HUES64 (cell line): ENCODE data around the gene ABCC10.
"Not testable (repeated sequence)": the region's sequence is repeated elsewhere in the genome, so short reads cannot be mapped to it uniquely, and the experiment has no call there.

ENCODE experiments used
- H3K27ac ChIP-seq: 2 replicates; pipeline ENCODE4 v1.7.0; 2013; ENCODE audit warnings: low read depth, low read length, inconsistent platforms
- H3K27me3 ChIP-seq: 2 replicates; pipeline ENCODE4 v1.6.1; 2013; ENCODE audit warnings: mild to moderate bottlenecking, low read length; ENCODE audit not compliant: insufficient read depth
- H3K36me3 ChIP-seq: 2 replicates; pipeline ENCODE4 v1.6.1; 2013; ENCODE audit warnings: mild to moderate bottlenecking, low read length; ENCODE audit not compliant: insufficient read depth
- H3K4me1 ChIP-seq: 2 replicates; pipeline ENCODE4 v1.6.1; 2013; ENCODE audit warnings: mild to moderate bottlenecking, low read length, moderate library complexity; ENCODE audit not compliant: insufficient read depth
- H3K4me3 ChIP-seq: 2 replicates; pipeline ENCODE4 v1.5.1; 2013; ENCODE audit warnings: mild to moderate bottlenecking, low read length, moderate library complexity
- H3K9ac ChIP-seq: 2 replicates; pipeline ENCODE4 v1.6.1; 2013; ENCODE audit warnings: mild to moderate bottlenecking, low read depth, low read length
- H3K9me3 ChIP-seq: 2 replicates; pipeline ENCODE4 v1.6.1; 2013; ENCODE audit warnings: low read depth, low read length; ENCODE audit not compliant: insufficient read depth
- WGBS: fragments of 150-250, 120-280 bp; methylation state at CpG from one replicate; pipeline ENCODE4 v1.1.7; 2013; ENCODE audit warnings: missing lambda C conversion rate; 5-methylcytosine and 5-hydroxymethylcytosine counted together

ABCC10 gene

DNA sequence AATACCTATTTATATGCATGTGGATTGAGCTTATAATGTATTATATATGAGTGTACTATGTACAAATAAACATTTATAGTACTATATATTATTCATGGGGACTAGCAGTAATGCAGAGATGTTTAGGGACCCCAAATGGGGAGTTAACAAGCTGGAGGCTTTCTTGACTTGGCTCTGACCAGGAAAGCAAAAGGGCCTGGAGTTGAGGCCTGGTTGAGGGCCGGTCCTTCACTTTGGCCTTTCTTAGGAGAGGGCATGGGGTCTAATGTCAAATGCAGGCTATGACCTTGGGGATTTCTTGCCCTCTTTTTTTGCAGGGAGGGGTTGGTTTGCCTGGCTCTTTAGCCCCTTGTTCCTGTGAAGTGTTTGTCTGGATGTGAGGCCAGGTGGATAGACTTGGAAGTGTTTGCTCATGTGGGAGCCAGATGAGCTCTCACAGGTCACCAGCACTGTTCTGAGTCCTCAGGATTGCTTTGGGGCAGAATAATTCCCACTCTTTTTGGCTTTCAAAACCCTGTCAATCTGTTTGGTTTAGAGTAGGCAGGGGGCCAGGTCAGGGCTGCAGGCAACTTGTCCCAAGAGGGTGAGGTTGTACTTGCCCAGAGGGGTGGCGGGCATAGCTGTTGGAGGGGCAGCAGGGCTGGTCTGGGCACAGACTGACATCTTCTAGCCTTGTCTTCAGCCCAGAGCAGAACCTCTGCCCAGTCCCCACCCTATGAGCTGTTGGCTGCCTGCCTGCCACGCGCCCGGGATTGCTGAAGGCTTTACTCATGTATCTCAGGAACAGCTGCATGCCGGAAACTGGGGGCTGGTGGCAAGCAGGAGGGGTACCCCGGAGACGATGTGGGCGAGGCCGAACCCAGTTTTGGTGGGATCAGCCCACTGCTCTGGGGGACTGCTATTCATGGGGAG, 64.7 kb downstream of the ABCC10 start:
- Histone ChIP-seq H3K4me1 (peaks cover 18% of the 10 kb centered on the region), H3K9ac (no peak overlapping the region), H3K9me3 (no peaks in the 10 kb centered on the region), H3K27ac (no peak overlapping the region), H3K27me3 (no peaks in the 10 kb centered on the region), H3K4me3 (no peak overlapping the region), H3K36me3 (no peaks in the 10 kb centered on the region)
- 91% methylated on average over 10 of the region's 10 CpGs for WGBS

- Histone ChIP-seq H3K27me3 (no peaks in the 10 kb centered on the region), H3K4me3 (no peak overlapping the region), H3K27ac (no peak overlapping the region), H3K4me1 (peaks cover 18% of the 10 kb centered on the region), H3K9me3 (no peaks in the 10 kb centered on the region), H3K9ac (no peak overlapping the region), H3K36me3 (peaks cover 3% of the 10 kb centered on the region; the same call in 1 of the 2 replicates)
- WGBS, result 90% methylated on average over 3 of the region's 3 CpGs
Observed at GRCh38 chr6:43492673-43493072, 65.3 kb downstream of the ABCC10 start.

DNA sequence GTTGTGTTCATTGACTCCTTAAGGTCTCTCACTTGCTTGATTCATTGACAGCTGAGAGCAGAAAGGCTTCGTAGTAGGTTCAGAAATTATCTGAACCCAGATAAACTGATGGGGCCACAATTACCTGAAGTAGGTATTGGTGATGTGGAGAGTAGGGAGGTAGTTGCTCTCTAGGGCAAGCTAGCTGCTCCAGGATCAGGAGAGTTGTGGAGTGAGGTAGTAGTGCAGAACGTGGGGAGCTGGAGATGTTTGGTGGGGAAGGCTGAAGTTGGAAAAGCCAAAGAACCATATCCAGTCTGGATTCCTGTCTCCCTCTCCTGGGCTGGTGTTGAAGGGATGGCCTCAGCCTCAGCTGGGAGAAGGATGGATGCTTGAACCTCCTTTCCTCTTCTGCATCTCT, 65.9 kb downstream of the ABCC10 start:
- Histone ChIP-seq H3K9me3 (no peaks in the 10 kb centered on the region), H3K27ac (no peak overlapping the region), H3K9ac (no peak overlapping the region), H3K4me1 (peaks cover 18% of the 10 kb centered on the region), H3K36me3 (peaks cover 9% of the 10 kb centered on the region), H3K4me3 (no peak overlapping the region), H3K27me3 (no peaks in the 10 kb centered on the region)
- 73% methylated on average over 2 of the region's 2 CpGs for WGBS

DNA sequence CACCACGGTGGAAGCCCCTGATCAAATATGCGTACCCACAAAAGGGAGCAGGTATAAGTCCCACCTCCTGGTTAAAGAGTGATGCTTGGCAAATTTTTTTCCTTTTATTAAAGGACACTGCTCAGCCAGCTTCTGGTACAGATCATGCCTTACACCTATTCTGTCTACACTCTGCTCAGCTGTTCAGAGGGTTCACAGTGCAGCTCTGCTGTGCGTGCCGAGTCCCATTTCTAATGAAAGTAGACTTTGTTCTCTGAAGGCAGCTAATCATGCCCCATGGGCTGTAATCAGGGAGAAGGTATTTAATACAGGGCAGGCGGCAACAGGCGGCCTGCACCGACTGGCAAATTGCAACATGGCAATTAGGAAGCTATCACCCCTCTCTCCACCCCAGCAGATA, 66.5 kb downstream of the ABCC10 start:
- Histone ChIP-seq H3K9me3 (no peaks in the 10 kb centered on the region), H3K36me3 (peaks cover 14% of the 10 kb centered on the region), H3K4me3 (no peak overlapping the region), H3K27me3 (no peaks in the 10 kb centered on the region), H3K27ac (no peak overlapping the region), H3K4me1 (peaks cover 18% of the 10 kb centered on the region), H3K9ac (no peak overlapping the region)
- WGBS, result 93% methylated on average over 7 of the region's 7 CpGs

GRCh38 chr6:43494321-43494720, 67.0 kb downstream of the ABCC10 start:
- WGBS, result 97% methylated on average over 6 of the region's 6 CpGs
- Histone ChIP-seq H3K27me3 (no peaks in the 10 kb centered on the region), H3K4me1 (peaks cover 18% of the 10 kb centered on the region), H3K27ac (no peak overlapping the region), H3K4me3 (no peak overlapping the region), H3K9ac (no peak overlapping the region), H3K36me3 (peaks cover 19% of the 10 kb centered on the region), H3K9me3 (no peaks in the 10 kb centered on the region)

DNA sequence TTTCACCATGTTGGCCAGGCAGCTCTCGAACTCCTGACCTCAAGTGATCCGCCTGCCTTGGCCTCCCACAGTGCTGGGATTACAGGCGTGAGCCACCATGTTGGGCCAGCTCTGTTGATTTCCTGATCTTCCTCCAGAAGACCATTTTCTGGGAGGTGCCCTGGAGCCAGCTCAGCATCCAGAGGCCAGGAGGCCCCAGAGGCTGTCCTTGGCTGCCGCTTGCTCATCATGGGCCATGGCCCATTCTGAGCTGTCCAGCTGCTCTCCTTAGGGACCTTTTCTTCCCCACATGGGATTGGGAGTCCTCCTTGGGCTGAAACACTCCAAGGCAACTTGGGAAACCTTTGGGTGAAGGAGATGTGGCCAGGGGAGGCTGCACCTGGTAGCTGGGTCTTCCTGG, 67.4 kb downstream of the ABCC10 start:
- no peaks in the 10 kb centered on the region for H3K27me3 ChIP-seq
- WGBS, result 92% methylated on average over 4 of the region's 4 CpGs

GRCh38 chr6:43495409-43495941, 68.1 kb downstream of the ABCC10 start:
- WGBS, result 76% methylated on average over 4 of the region's 4 CpGs
- H3K9me3 ChIP-seq, result no peaks in the 10 kb centered on the region
- peaks cover 18% of the 10 kb centered on the region for H3K4me1 ChIP-seq
- H3K27ac ChIP-seq, result peak overlapping the region; percentile 56
- no peaks in the 10 kb centered on the region for H3K27me3 ChIP-seq
- H3K4me3 ChIP-seq, result no peak overlapping the region
- peaks cover 31% of the 10 kb centered on the region for H3K36me3 ChIP-seq
- H3K9ac ChIP-seq, result peak overlapping the region; percentile 48; the same call in 1 of the 2 replicates

More for the DNA sequence above, 67.4 kb downstream of the ABCC10 start:
- Histone ChIP-seq H3K36me3 (peaks cover 23% of the 10 kb centered on the region), H3K4me1 (peaks cover 18% of the 10 kb centered on the region), H3K27ac (no peak overlapping the region), H3K9ac (no peak overlapping the region), H3K4me3 (no peak overlapping the region), H3K9me3 (no peaks in the 10 kb centered on the region)

DNA sequence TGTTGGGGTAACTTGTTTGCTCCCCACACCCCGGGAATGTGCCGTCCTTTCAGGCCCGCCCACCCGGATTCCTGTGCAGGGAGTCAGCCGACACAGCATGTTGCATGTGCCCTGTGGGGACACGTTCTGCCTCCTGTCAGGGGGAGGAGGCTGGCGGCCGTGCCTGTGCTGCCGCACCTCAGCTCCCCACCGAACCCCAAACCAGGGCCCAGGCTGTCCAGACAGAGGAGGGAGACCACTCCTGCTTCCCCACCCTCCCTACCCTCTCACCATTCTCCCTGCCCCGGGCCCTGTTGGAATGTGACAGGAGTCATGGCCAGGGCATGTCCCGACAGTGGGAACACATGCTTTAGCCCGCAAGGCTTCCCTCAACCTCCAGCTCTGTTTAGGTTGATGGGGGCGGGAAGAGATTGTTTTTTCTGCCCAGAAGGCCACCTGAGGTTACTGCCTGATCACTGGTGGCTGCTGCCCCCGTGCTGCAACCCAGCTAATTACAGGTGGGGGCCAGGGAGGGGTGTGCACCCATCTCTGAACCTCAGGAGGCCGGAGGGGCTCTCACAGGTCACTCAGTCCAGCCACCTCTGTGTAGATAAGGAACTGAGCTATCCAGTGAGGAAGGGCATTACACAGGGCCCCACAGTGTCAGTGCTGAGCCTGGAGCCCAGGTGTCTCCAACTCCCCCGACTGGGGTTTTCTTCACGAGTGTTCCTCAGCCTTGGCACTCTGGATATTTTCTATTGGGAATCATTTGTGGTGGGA, 69.2 kb downstream of the ABCC10 start:
- 54% methylated on average over 18 of the region's 18 CpGs for WGBS
- Histone ChIP-seq H3K9ac (peak overlapping the region; percentile 48; the same call in 1 of the 2 replicates), H3K4me1 (peaks cover 18% of the 10 kb centered on the region), H3K27ac (peak overlapping the region; percentile 56), H3K27me3 (no peaks in the 10 kb centered on the region), H3K36me3 (peaks cover 40% of the 10 kb centered on the region), H3K4me3 (no peak overlapping the region), H3K9me3 (no peaks in the 10 kb centered on the region)

- H3K9ac ChIP-seq, result no peak overlapping the region
- no peaks in the 10 kb centered on the region for H3K9me3 ChIP-seq
- H3K4me1 ChIP-seq, result peaks cover 18% of the 10 kb centered on the region
- 93% methylated on average over 6 of the region's 6 CpGs for WGBS
- H3K36me3 ChIP-seq, result peaks cover 44% of the 10 kb centered on the region
- no peak overlapping the region for H3K27ac ChIP-seq
- no peaks in the 10 kb centered on the region for H3K27me3 ChIP-seq
- H3K4me3 ChIP-seq, result no peak overlapping the region
Observed at GRCh38 chr6:43497129-43497396, 69.7 kb downstream of the ABCC10 start.

DNA sequence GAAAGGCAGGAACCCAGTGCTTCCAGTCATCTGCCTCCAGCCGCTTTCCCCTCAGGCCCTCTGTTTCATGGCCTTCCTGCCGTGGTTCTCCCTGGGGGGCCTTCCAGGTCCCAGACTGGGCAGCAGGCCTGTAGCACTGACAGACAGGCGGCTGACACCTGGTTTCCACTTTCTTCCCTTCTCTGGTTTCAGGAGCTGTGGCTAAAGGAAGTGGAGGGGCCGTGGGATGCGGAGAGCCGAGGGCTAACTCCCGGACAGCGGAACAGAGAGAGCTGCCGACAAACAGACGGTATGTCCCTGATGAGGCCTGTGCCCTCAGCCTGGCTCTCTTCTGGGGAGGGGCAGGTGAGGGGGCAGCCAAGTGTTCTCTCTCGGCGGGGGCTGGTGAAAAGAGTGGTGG, 70.3 kb downstream of the ABCC10 start:
- no peak overlapping the region for H3K9ac ChIP-seq
- H3K36me3 ChIP-seq, result peaks cover 50% of the 10 kb centered on the region
- peaks cover 18% of the 10 kb centered on the region for H3K4me1 ChIP-seq
- H3K4me3 ChIP-seq, result no peak overlapping the region
- no peaks in the 10 kb centered on the region for H3K27me3 ChIP-seq
- 95% methylated on average over 12 of the region's 12 CpGs for WGBS
- H3K9me3 ChIP-seq, result no peaks in the 10 kb centered on the region
- H3K27ac ChIP-seq, result no peak overlapping the region

GRCh38 chr6:43498291-43498690, 71.0 kb downstream of the ABCC10 start:
- Histone ChIP-seq H3K4me1 (peaks cover 15% of the 10 kb centered on the region), H3K36me3 (peaks cover 56% of the 10 kb centered on the region)
- not testable (repeated sequence) for H3K9me3 ChIP-seq, H3K9ac ChIP-seq, H3K27me3 ChIP-seq, H3K4me3 ChIP-seq, H3K27ac ChIP-seq
- 94% methylated on average over 5 of the region's 5 CpGs for WGBS
